Right lobe of liver (tissue), 4 donors: ENCODE measurements around the gene TEDC2.

Experiments used
- CTCF ChIP-seq, 4 donors: fragments of 200-600 bp in 3 of 4; fragments of 450-650 bp in 1 of 4; IDR thresholded peaks; one replicate each; pipeline versions ENCODE4 v1.5.1 to v1.8.0; 2016 to 2022; ENCODE audit warnings: antibody characterized with exemption in 4 of 4, mild to moderate bottlenecking in 2 of 4
- POLR2A ChIP-seq: fragments of 450-650 bp; IDR thresholded peaks from one replicate; pipeline ENCODE4 v1.6.1; 2017; ENCODE audit warnings: antibody characterized with exemption, mild to moderate bottlenecking
- donor health status: DM: no; HTN: no; CAD: no.
- donor health status: DM: no; HTN: no; CAD: no.
- donor health status: DM: no; HTN: yes; CAD: no.

DNA sequence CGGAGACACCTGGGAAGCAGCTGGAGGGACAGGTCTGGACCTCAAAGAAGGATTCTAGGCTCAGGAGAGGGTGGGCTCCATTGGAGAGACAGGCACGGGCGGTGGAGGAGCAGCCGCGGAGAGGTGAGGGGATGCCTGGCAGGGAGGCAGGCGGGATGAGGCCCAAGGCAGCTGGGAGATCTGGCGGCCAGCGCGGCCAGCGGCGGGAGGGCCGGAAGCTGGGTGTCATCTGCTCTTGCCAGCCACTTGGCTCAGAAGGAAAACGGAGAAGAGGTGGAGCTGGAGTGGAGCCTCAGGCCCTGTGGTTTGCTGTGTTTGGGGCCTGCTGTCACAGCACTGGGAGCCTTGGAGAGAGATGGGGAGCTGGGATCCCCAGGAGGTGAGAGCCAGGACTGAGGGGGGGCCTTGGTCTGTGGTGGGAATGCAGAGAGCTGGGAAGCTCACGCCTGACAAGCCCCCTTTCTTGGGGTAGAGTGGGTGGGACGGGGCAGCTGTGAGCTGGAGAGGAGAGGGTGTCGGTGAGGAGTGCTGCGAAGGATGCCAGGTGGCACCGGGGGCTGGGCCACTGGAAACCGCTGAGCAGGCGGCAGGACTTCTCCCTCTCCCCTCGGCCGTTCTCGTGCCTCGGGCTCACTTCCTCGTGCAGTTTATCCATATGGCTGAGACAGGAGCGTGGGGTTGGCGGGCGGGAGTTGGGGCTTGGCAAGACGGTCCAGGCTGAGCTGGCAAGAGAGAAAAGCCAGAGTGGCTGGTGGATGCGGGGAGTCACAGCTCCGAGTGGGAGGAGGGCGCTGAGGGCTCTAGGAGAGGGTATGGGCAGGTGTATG is 23.0 kb downstream of the TEDC2 start:
- TF ChIP-seq CTCF (IDR thresholded peaks at IDR 0.05) (no peak), POLR2A (no peak)
